Endodermal cell (in vitro differentiated cells): ENCODE results near the gene PHLDB2. TPM values are rescaled to one million over a fixed set of nuclear protein-coding genes. Genes with fewer than 3 reads are reported as not detected.

ENCODE experiments used
- DNase-seq: peaks from one replicate; pipeline ENCODE4 v3.0.0-alpha.2; 2017
- H3K27ac ChIP-seq: 2 replicates; pipeline ENCODE4 v1.5.1; 2013; ENCODE audit warnings: mild to moderate bottlenecking, low read depth, low read length, moderate library complexity
- H3K27me3 ChIP-seq: 2 replicates; pipeline ENCODE4 v1.6.1; 2013; ENCODE audit warnings: mild to moderate bottlenecking, low read length, moderate library complexity; ENCODE audit not compliant: insufficient read depth, control insufficient read depth, poor library complexity, severe bottlenecking
- H3K36me3 ChIP-seq: 2 replicates; pipeline ENCODE4 v1.7.0; 2013; ENCODE audit warnings: mild to moderate bottlenecking, low read length, moderate library complexity; ENCODE audit not compliant: control insufficient read depth, insufficient read depth
- H3K4me1 ChIP-seq: one replicate; pipeline ENCODE4 v1.7.0; 2013; ENCODE audit warnings: low read length; ENCODE audit not compliant: control insufficient read depth, insufficient read depth
- H3K4me3 ChIP-seq: 2 replicates; pipeline ENCODE4 v1.5.1; 2013; ENCODE audit warnings: mild to moderate bottlenecking, low read length, moderate library complexity
- H3K9ac ChIP-seq: 2 replicates; pipeline ENCODE4 v1.6.1; 2013; ENCODE audit warnings: mild to moderate bottlenecking, low read length, moderate library complexity; ENCODE audit not compliant: poor library complexity, severe bottlenecking; ENCODE audit errors: extremely low read depth
- H3K9me3 ChIP-seq: 2 replicates; pipeline ENCODE4 v1.6.1; 2013; ENCODE audit warnings: mild to moderate bottlenecking, low read length, moderate library complexity; ENCODE audit not compliant: control insufficient read depth
- H3K27ac Mint-ChIP-seq: 2 replicates; pipeline ENCODE4 v1.8.0; 2020; ENCODE audit warnings: mixed read lengths
- H3K27me3 Mint-ChIP-seq: 2 replicates; pipeline ENCODE4 v1.8.0; 2021; ENCODE audit warnings: mild to moderate bottlenecking, mixed read lengths; ENCODE audit not compliant: insufficient read depth
- H3K36me3 Mint-ChIP-seq: 2 replicates; pipeline ENCODE4 v1.8.0; 2020; ENCODE audit warnings: low read depth, mixed read lengths
- H3K4me1 Mint-ChIP-seq: 2 replicates; pipeline ENCODE4 v1.8.0; 2020; ENCODE audit warnings: mixed read lengths
- H3K4me3 Mint-ChIP-seq: 2 replicates; pipeline ENCODE4 v1.8.0; 2020; ENCODE audit warnings: mild to moderate bottlenecking, moderate library complexity, mixed read lengths
- H3K9me3 Mint-ChIP-seq: 2 replicates; pipeline ENCODE4 v1.8.0; 2020; ENCODE audit warnings: mild to moderate bottlenecking, mixed read lengths
- WGBS, 2 experiments: methylation state at CpG; one replicate each; pipeline versions ENCODE4 v1.1.5 to v1.1.7; 2013; ENCODE audit warnings: missing lambda C conversion rate in 2 of 2, mixed read lengths in 1 of 2; ENCODE audit not compliant: insufficient coverage in 1 of 2, insufficient read length in 1 of 2; 5-methylcytosine and 5-hydroxymethylcytosine counted together
- total RNA-seq, 2 donors: library from RNA; stranded (reverse); fragmentation: NEBNext Ultra II Directional in 1 of 2; extraction: Animal tissue kit (Norgen Biotek cat#: 25700) in 1 of 2; gene quantifications; 2 replicates in 1 of 2; 3 replicates in 1 of 2; pipeline ENCODE4 v1.2.1, GENCODE V29; 2021
- TF ChIP-seq, protein P1 (sequence below): fragments of 200-600 bp; sonication (generic); conservative IDR thresholded peaks from 2 replicates; pipeline ENCODE4 v1.5.0; 2021; ENCODE audit warnings: antibody characterized with exemption, mild to moderate bottlenecking

The PHLDB2 gene
- total RNA-seq, 2 donors from 2014 or later, result 59.5 to 67.4 TPM

DNA sequence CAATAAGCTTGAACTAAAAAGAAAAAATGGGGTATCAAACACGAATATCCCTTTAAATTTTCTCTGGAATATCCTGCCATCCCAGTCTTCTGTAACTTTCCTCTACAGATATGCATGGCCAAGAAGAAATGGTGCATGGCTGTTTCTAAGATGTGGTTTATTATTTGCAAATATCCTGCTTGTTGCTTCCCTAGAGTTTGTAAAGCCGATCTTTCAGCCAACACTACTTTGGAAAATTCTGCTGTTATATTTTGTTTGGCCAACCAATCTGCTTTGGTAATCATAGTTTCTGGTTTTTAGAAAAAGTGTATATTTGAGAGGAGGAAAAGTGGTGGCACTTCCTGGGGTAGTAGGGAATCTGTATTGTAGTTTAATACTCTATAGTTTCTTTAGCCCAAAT, 13.9 kb downstream of the PHLDB2 start:
- H3K27me3 Mint-ChIP-seq, result no peaks in the 10 kb centered on the region
- peak overlapping the region; percentile 53 for H3K27ac Mint-ChIP-seq
- no peaks in the 10 kb centered on the region for H3K9me3 ChIP-seq
- DNase-seq, result no peak
- H3K9ac ChIP-seq, result no peak overlapping the region
- TF ChIP-seq, protein P1, sequence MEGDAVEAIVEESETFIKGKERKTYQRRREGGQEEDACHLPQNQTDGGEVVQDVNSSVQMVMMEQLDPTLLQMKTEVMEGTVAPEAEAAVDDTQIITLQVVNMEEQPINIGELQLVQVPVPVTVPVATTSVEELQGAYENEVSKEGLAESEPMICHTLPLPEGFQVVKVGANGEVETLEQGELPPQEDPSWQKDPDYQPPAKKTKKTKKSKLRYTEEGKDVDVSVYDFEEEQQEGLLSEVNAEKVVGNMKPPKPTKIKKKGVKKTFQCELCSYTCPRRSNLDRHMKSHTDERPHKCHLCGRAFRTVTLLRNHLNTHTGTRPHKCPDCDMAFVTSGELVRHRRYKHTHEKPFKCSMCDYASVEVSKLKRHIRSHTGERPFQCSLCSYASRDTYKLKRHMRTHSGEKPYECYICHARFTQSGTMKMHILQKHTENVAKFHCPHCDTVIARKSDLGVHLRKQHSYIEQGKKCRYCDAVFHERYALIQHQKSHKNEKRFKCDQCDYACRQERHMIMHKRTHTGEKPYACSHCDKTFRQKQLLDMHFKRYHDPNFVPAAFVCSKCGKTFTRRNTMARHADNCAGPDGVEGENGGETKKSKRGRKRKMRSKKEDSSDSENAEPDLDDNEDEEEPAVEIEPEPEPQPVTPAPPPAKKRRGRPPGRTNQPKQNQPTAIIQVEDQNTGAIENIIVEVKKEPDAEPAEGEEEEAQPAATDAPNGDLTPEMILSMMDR, result no peak
- H3K27ac ChIP-seq, result no peak overlapping the region
- WGBS, 2 experiments, result 85 to 100% methylated on average over 1 to 2 of the region's 2 CpGs
- H3K4me3 Mint-ChIP-seq, result no peak overlapping the region
- peaks cover 12% of the 10 kb centered on the region for H3K4me1 ChIP-seq
- H3K9me3 Mint-ChIP-seq, result peaks cover 15% of the 10 kb centered on the region
- peaks cover 5% of the 10 kb centered on the region for H3K36me3 ChIP-seq
- peaks cover 63% of the 10 kb centered on the region for H3K4me1 Mint-ChIP-seq
- H3K27me3 ChIP-seq, result no peaks in the 10 kb centered on the region
- H3K36me3 Mint-ChIP-seq, result peaks cover 17% of the 10 kb centered on the region
- no peak overlapping the region for H3K4me3 ChIP-seq

- peaks cover 15% of the 10 kb centered on the region for H3K9me3 Mint-ChIP-seq
- H3K36me3 Mint-ChIP-seq, result peaks cover 14% of the 10 kb centered on the region
- DNase-seq, result no peak
- no peak overlapping the region for H3K4me3 Mint-ChIP-seq
- Histone ChIP-seq H3K36me3 (peaks cover 5% of the 10 kb centered on the region), H3K27ac (no peak overlapping the region), H3K4me3 (no peak overlapping the region), H3K9ac (no peak overlapping the region), H3K9me3 (no peaks in the 10 kb centered on the region), H3K27me3 (no peaks in the 10 kb centered on the region), H3K4me1 (peaks cover 3% of the 10 kb centered on the region)
- TF ChIP-seq, protein P1, result no peak
- WGBS, 2 experiments, result 98% methylated on average over 2 of the region's 2 CpGs; no CpG with 5 or more reads in 1 of the 2 experiments
- peaks cover 58% of the 10 kb centered on the region for H3K4me1 Mint-ChIP-seq
- H3K27me3 Mint-ChIP-seq, result no peaks in the 10 kb centered on the region
- H3K27ac Mint-ChIP-seq, result no peak overlapping the region
These were observed 15.2 kb downstream of the PHLDB2 start for GRCh38 chr3:111874177-111874820.

DNA sequence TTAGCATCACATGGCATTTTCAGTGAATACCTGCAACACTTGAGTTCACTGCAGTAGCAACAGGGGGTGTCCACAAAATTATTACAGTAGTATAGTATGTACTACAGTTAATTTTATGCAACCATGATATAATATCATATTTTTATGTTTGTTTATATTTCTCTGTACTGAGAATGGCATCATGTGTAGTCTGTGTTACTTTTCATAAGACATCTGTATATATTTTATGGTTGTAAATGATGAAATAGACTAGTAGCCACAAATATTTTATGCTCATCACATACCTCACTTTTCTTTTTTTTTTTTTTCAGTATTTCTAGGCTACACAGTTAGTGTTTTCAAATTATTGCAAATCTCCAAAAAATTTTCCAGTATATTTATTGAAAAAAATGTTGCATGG, 22.4 kb downstream of the PHLDB2 start:
- Histone ChIP-seq H3K9me3 (peaks cover 13% of the 10 kb centered on the region), H3K36me3 (peaks cover 20% of the 10 kb centered on the region), H3K4me3 (no peak overlapping the region), H3K27me3 (no peaks in the 10 kb centered on the region), H3K27ac (no peak overlapping the region), H3K9ac (no peak overlapping the region), H3K4me1 (no peaks in the 10 kb centered on the region)
- no peak for DNase-seq
- Mint-ChIP-seq H3K36me3 (peaks cover 27% of the 10 kb centered on the region), H3K27me3 (no peaks in the 10 kb centered on the region), H3K4me3 (no peak overlapping the region), H3K9me3 (peaks cover 16% of the 10 kb centered on the region), H3K27ac (no peak overlapping the region), H3K4me1 (peaks cover 16% of the 10 kb centered on the region)
- TF ChIP-seq, protein P1, result no peak
